GM12864 (cell line): ENCODE results near the gene DLL3.
"Not testable (repeated sequence)": the region's sequence is repeated elsewhere in the genome, so short reads cannot be mapped to it uniquely, and the experiment has no call there.

Source experiments
- DNase-seq: peaks from one replicate; pipeline ENCODE4 v3.0.0-alpha.2; 2011; ENCODE audit warnings: low read depth
- H3K4me3 ChIP-seq: 2 replicates; pipeline ENCODE4 v1.5.1; 2011; ENCODE audit warnings: mild to moderate bottlenecking, low read depth, low read length, control low read depth
- CTCF ChIP-seq: IDR thresholded peaks from 2 replicates; pipeline ENCODE4 v1.5.1; 2011; ENCODE audit warnings: low read depth, mild to moderate bottlenecking, moderate library complexity, low read length, control low read depth, inconsistent platforms; ENCODE audit errors: missing control alignments

Gene DLL3, protein sequence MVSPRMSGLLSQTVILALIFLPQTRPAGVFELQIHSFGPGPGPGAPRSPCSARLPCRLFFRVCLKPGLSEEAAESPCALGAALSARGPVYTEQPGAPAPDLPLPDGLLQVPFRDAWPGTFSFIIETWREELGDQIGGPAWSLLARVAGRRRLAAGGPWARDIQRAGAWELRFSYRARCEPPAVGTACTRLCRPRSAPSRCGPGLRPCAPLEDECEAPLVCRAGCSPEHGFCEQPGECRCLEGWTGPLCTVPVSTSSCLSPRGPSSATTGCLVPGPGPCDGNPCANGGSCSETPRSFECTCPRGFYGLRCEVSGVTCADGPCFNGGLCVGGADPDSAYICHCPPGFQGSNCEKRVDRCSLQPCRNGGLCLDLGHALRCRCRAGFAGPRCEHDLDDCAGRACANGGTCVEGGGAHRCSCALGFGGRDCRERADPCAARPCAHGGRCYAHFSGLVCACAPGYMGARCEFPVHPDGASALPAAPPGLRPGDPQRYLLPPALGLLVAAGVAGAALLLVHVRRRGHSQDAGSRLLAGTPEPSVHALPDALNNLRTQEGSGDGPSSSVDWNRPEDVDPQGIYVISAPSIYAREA

GRCh38 chr19:39498798-39499642 is at the start of gene DLL3:
TSS of gene DLL3 (plus strand) at chr19:39498947. CDS start at chr19:39498975, 28 bp downstream.
- DNase-seq: no peak
- no peak for TF ChIP-seq CTCF
- no peak within 1 kb of the TSS for H3K4me3 ChIP-seq

DNA sequence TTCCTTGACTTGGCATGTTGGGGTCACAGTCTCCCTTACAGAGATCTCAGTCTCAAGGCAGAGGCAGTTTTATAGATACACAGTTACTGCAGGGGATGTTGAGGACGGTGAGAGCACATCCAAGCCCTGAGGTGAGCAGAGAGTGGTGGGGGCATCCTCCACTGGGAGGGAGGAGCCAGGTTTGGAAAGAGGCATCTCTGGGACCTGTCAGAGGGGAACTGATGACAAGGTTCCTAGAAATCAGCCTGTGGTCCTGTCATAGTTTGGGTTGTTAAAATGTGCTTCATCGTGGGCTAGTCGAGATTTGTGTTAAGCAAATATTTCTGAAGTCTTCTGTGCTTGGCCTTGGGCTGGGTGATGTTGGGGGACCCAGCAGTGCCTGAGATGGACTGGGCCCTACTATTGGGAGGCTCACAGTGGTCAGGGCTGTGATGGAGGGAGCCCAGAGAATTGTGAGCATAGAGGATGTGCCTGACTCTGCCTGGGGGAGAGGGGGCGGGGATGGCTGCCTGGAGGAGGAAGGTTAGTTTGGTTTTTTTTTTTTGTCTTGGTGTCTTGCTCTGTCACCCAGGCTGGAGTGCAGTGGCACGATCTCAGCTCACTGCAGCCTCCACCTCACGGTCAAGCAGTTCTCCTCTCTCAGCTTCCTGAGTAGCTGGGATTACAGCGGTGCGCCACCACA is 49.5 kb upstream of the DLL3 start:
- no peak for DNase-seq
- TF ChIP-seq CTCF: no peak
- no peak overlapping the region for H3K4me3 ChIP-seq

GRCh38 chr19:39451257-39451656 is 47.5 kb upstream of the DLL3 start:
- not testable (repeated sequence) for DNase-seq, H3K4me3 ChIP-seq

- TF ChIP-seq CTCF: no peak
- H3K4me3 ChIP-seq: no peak overlapping the region
- no peak for DNase-seq
Measured at GRCh38 chr19:39463403-39463802, 35.3 kb upstream of the DLL3 start.

GRCh38 chr19:39465956-39466747 is 32.6 kb upstream of the DLL3 start:
- no peak for DNase-seq
- no peak for TF ChIP-seq CTCF
- no peak overlapping the region for H3K4me3 ChIP-seq

- no peak overlapping the region for H3K4me3 ChIP-seq
- no peak for DNase-seq
- TF ChIP-seq CTCF: no peak
Measured at GRCh38 chr19:39467941-39468340, 30.8 kb upstream of the DLL3 start.
